PC-3 (cell line): ENCODE measurements around the gene C3orf70. TPM values are rescaled to one million over a fixed set of nuclear protein-coding genes. Genes with fewer than 3 reads are reported as not detected.

Experiments
- ATAC-seq: fragments of 200-7000 bp; cut with Tn5 transposase; 2 replicates; pipeline ENCODE4 v1.9.1; 2020; ENCODE audit warnings: mild to moderate bottlenecking, moderate library complexity
- BruUV-seq: library from RNA; stranded (reverse); fragments of 400-500 nt; replicated peaks from 2 replicates; lab custom pipeline; 2021; lab: Mats Ljungman, UMichigan
- CTCF ChIA-PET: fragments of 300-600 bp; sonication (Branson Sonifier 250); formaldehyde crosslinking; loops from one replicate; lab custom pipeline; 2022; ENCODE audit warnings: antibody characterized with exemption; lab: Charles Lee
- POLR2A ChIA-PET: fragments of 300-600 bp; sonication (Branson Sonifier 250); formaldehyde crosslinking; loops from one replicate; lab custom pipeline; 2022; ENCODE audit warnings: antibody characterized with exemption; ENCODE audit not compliant: unreplicated experiment; lab: Charles Lee
- DNase-seq: peaks from one replicate; pipeline ENCODE4 v3.0.0-alpha.2; 2015
- H2AFZ ChIP-seq: fragments of 300-600 bp; sonication (generic); 2 replicates; pipeline ENCODE4 v1.6.0; 2016; ENCODE audit warnings: antibody characterized with exemption, low read length
- H3F3A ChIP-seq: fragments of 300-600 bp; sonication (generic); one replicate; pipeline ENCODE4 v1.6.0; 2017; ENCODE audit warnings: antibody characterized with exemption, low read length, control low read depth, mild to moderate bottlenecking; ENCODE audit not compliant: unreplicated experiment
- H3K27ac ChIP-seq: fragments of 300-600 bp; sonication (generic); 2 replicates; pipeline ENCODE4 v1.5.1; 2016; ENCODE audit warnings: mild to moderate bottlenecking, low read length
- H3K27me3 ChIP-seq: fragments of 300-600 bp; sonication (generic); 2 replicates; pipeline ENCODE4 v1.6.1; 2016; ENCODE audit warnings: low read length, mixed read lengths
- H3K36me3 ChIP-seq: fragments of 300-600 bp; sonication (generic); 2 replicates; pipeline ENCODE4 v1.6.1; 2016; ENCODE audit warnings: low read depth, mixed run types, low read length, mixed read lengths
- H3K4me1 ChIP-seq: fragments of 300-600 bp; sonication (generic); 2 replicates; pipeline ENCODE4 v1.5.1; 2016; ENCODE audit warnings: low read length; ENCODE audit not compliant: insufficient read depth
- H3K4me2 ChIP-seq: fragments of 300-600 bp; sonication (generic); 2 replicates; pipeline ENCODE4 v1.6.0; 2016; ENCODE audit warnings: low read length
- H3K4me3 ChIP-seq: fragments of 300-600 bp; sonication (generic); 2 replicates; pipeline ENCODE4 v1.5.1; 2016; ENCODE audit warnings: mild to moderate bottlenecking, low read length, mixed read lengths
- H3K79me2 ChIP-seq: fragments of 300-600 bp; sonication (generic); 2 replicates; pipeline ENCODE4 v1.6.1; 2017; ENCODE audit warnings: low read length, mixed read lengths
- H3K9ac ChIP-seq: fragments of 300-600 bp; sonication (generic); 2 replicates; pipeline ENCODE4 v1.6.0; 2016; ENCODE audit warnings: mild to moderate bottlenecking, low read length
- H3K9me2 ChIP-seq: fragments of 300-600 bp; sonication (generic); replicated peaks from 2 replicates; pipeline ENCODE4 v1.6.1; 2016; ENCODE audit warnings: mixed run types, low read length, mixed read lengths
- H3K9me3 ChIP-seq: fragments of 300-600 bp; sonication (generic); 2 replicates; pipeline ENCODE4 v1.6.1; 2016; ENCODE audit warnings: low read length, mixed read lengths
- H4K20me1 ChIP-seq: fragments of 300-600 bp; sonication (generic); 2 replicates; pipeline ENCODE4 v1.6.1; 2016; ENCODE audit warnings: low read length, mixed read lengths
- CTCF ChIP-seq: fragments of 300-600 bp; sonication (generic); conservative IDR thresholded peaks from 2 replicates; pipeline ENCODE4 v1.5.1; 2017; ENCODE audit warnings: antibody characterized with exemption, low read depth, mild to moderate bottlenecking, low read length
- EZH2 ChIP-seq: fragments of 300-600 bp; sonication (generic); IDR thresholded peaks from one replicate; pipeline ENCODE4 v1.6.1; 2017; ENCODE audit warnings: antibody characterized with exemption, mild to moderate bottlenecking, low read length; ENCODE audit not compliant: unreplicated experiment
- EZH2phosphoT487 ChIP-seq: fragments of 300-600 bp; sonication (generic); IDR thresholded peaks from 2 replicates; pipeline ENCODE4 v1.6.1; 2018; ENCODE audit warnings: mild to moderate bottlenecking, antibody characterized with exemption, low read length, borderline replicate concordance
- intact Hi-C: fragments of 100-400 bp; cut with micrococcal nuclease; formaldehyde crosslinking; loops from 2 replicates; pipeline ENCODE4 v1.9.0; 2023
- total RNA-seq: library from RNA; depleted of rRNA; stranded (reverse); fragments of >200 nt; gene quantifications from 2 replicates; pipeline ENCODE4 v1.2.3, GENCODE V29; 2014

The C3orf70 gene
- total RNA-seq, 1 experiment from 2014 or later: not detected

GRCh38 chr3:185103359-185104127, 49.3 kb downstream of the C3orf70 start:
- Histone ChIP-seq H3K27me3 (peaks cover 64% of the 10 kb centered on the region), H2AFZ (no peak overlapping the region), H3K9ac (no peak overlapping the region), H3K4me2 (no peak overlapping the region), H3K4me3 (no peak overlapping the region), H3K4me1 (no peaks in the 10 kb centered on the region), H4K20me1 (no peaks in the 10 kb centered on the region), H3K27ac (no peak overlapping the region), H3K9me2 (no peaks in the 10 kb centered on the region), H3F3A (no peaks in the 10 kb centered on the region), H3K9me3 (no peaks in the 10 kb centered on the region), H3K36me3 (no peaks in the 10 kb centered on the region), H3K79me2 (no peaks in the 10 kb centered on the region)
- intact Hi-C loops: no loop called here
- no TSS peak for BruUV-seq
- POLR2A ChIA-PET: no interaction called here
- no peak for TF ChIP-seq EZH2phosphoT487
- TF ChIP-seq EZH2: no peak
- TF ChIP-seq CTCF: no peak
- no peak for DNase-seq
- no peak for ATAC-seq
- CTCF ChIA-PET: no interaction called here

- Histone ChIP-seq H4K20me1 (no peaks in the 10 kb centered on the region), H3K27me3 (peaks cover 74% of the 10 kb centered on the region), H2AFZ (no peak overlapping the region), H3K36me3 (no peaks in the 10 kb centered on the region), H3F3A (no peaks in the 10 kb centered on the region), H3K9ac (no peak overlapping the region), H3K9me3 (no peaks in the 10 kb centered on the region), H3K4me3 (no peak overlapping the region), H3K79me2 (no peaks in the 10 kb centered on the region), H3K27ac (no peak overlapping the region), H3K4me2 (no peak overlapping the region), H3K4me1 (no peaks in the 10 kb centered on the region), H3K9me2 (no peaks in the 10 kb centered on the region)
- intact Hi-C loops: no loop called here
- TF ChIP-seq EZH2phosphoT487 (no peak), EZH2 (no peak)
- DNase-seq: no peak
- no peak for ATAC-seq
- ChIA-PET POLR2A (no interaction called here), CTCF (no interaction called here)
- BruUV-seq: no TSS peak
Observed at GRCh38 chr3:185094697-185095096, 58.2 kb downstream of the C3orf70 start.

GRCh38 chr3:185093116-185093515, 59.7 kb downstream of the C3orf70 start:
- Histone ChIP-seq H3K4me3 (no peak overlapping the region), H3K36me3 (no peaks in the 10 kb centered on the region), H2AFZ (no peak overlapping the region), H3F3A (no peaks in the 10 kb centered on the region), H3K79me2 (no peaks in the 10 kb centered on the region), H3K27me3 (peaks cover 67% of the 10 kb centered on the region), H3K9ac (no peak overlapping the region), H3K9me2 (no peaks in the 10 kb centered on the region), H4K20me1 (no peaks in the 10 kb centered on the region), H3K27ac (no peak overlapping the region), H3K4me2 (no peak overlapping the region), H3K4me1 (no peaks in the 10 kb centered on the region), H3K9me3 (no peaks in the 10 kb centered on the region)
- TF ChIP-seq CTCF: no peak
- no TSS peak for BruUV-seq
- POLR2A ChIA-PET: no interaction called here
- intact Hi-C loops: no loop called here
- ATAC-seq: no peak
- CTCF ChIA-PET: no interaction called here
- no peak for DNase-seq
